HG03439 (cell line): ENCODE data around the gene SCFD2.
"Not testable (repeated sequence)": the region's sequence is repeated elsewhere in the genome, so short reads cannot be mapped to it uniquely, and the experiment has no call there.

Source experiments
- ATAC-seq: cut with Tn5 transposase; IDR thresholded peaks from one replicate; pipeline ENCODE4 v1.9.1; 2021; ENCODE audit warnings: mild to moderate bottlenecking, moderate library complexity; ENCODE audit not compliant: unreplicated experiment

The SCFD2 gene

DNA sequence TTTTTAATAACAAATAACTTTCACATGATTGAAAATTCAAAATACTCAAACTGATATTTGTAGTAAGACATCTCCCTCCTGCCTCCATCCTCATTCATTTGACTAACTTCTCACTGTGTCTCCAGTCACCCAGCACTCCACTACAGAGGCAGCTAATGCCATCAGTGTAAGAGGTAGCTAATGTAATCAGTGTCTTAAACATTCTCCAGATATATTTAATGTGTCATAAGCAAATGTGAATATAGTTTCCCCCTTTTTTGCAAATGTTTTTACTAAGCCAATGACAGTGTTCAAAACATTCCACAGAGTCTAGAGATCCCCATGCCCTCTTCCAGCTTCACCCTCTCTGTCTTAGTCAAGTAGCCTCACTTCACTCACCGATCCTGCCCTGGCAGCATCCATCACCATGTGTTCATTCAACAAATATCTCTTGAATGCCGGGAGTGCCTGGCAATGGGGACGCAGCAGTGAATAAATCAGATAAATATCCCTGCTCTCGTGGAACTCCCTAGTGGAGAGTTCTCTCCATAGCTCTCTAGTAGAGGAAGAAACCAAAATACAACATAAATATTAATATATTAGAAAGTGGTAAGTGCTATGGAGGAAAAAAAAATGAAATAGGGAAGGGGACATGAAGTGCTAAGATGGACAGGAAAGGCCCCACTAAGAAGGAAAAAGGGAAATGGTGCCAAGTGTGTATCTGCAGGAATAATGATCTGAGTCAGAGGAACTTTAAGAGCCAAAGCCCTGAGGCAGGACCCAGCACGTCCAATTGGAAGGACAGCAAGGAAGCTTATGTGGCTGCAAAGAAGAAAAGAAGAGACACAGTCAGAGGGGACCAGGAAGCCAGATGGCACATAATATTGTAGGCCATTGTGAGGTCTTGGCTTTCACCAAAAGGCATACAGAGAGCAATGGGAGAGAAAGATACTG is 18.7 kb downstream of the SCFD2 start:
- no peak for ATAC-seq

DNA sequence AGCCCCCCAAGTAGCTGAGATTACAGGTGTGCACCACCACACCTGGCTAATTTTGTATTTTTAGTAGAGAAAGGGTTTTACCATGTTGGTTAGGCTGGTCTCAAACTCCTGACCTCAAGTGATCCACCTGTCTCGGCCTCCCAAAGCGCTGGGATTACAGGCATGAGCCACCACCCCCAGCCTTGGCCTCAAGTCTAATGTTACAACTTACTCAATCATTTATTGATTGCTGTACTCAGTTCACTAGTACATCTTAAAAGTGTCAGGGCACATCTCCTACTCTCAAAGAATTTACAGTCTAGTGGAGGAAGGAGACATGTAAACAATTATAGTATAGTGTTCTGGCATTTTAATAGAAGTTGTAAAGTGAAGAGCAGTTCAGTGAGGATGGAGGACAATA is 19.5 kb downstream of the SCFD2 start:
- ATAC-seq: not testable (repeated sequence)

DNA sequence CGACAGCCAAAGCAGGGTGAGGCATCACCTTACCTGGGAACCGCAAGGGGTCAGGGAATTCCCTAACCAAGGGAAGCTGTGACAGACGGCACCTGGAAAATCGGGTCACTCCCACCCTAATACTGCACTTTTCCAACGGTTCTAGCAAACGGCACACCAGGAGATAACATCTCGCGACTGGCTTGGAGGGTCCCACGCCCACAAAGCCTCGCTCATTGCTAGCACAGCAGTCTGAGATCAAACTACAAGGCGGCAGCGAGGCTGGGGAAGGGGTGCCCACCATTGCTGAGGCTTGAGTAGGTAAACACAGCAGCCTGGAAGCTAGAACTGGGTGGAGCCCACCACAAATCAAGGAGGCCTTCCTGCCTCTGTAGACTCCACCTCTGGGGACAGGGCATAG is 25.7 kb downstream of the SCFD2 start:
- ATAC-seq: not testable (repeated sequence)

DNA sequence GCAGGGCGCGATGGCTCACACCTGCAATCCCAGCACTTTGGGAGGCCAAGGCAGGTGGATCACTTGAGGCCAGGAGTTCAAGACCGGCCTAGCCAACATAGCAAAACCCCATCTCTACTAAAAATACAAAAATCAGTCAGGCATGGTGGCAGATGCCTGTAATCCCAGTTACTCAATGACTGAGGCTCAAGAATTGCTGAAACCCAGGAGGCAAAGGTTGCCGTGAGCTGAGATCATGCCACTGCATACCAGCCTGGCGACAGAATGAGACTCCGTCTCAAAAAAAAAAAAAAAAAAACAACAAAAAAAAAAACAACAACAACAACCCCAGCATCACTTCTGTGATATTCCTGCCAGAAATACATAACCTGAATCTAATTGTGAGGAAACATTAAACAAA is 30.9 kb downstream of the SCFD2 start:
- not testable (repeated sequence) for ATAC-seq

DNA sequence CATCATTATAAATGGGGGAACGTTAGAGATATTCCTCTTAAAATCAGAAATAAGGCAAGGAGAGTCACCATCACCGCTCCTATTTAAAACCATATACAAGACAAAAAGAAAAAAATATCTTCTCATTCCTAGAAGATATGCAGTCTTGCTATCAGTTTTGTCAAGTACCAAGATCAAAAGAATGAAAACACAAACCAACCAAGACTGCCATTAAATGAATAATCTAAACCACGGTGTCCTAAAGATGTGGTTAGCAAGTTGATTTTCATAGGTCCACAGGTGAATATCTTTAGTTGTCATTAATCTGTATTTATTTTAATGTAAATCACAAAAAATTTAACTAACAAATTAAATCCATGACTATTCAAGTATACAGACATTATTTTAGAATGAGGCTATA is 39.3 kb downstream of the SCFD2 start:
- ATAC-seq: no peak

DNA sequence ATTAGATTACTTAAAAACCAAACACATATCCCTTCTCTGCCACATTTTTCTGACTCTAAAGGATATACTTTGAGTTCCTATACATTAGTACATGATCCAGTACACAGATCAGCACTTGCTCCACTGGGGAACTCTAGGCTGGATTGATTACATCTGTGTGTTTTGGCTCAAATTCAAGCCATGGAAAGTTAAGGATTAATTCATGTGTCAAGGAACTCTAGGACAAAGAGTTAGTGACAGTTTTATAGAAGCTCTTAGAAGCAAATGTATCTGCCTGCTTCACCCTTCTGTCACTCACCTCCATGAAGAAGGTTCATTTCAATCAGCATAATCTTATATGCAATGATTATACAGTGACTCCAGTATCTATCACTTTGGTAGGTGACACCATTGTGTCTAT is 43.2 kb downstream of the SCFD2 start:
- no peak for ATAC-seq

DNA sequence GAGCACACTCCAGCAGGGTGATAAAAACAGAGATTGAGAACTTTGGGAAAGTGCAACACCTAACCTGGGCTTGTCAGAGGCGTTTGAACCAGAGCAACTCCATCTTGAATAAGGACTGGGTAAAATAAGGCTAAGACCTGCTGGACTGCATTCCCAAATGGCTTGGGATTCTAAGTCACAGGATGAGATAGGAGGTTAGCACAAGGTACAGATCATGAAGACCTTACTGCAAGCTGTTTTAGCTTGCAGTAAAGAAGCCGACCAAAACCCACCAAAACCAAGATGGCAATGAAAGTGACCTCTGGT is 43.9 kb downstream of the SCFD2 start:
- ATAC-seq: no peak

DNA sequence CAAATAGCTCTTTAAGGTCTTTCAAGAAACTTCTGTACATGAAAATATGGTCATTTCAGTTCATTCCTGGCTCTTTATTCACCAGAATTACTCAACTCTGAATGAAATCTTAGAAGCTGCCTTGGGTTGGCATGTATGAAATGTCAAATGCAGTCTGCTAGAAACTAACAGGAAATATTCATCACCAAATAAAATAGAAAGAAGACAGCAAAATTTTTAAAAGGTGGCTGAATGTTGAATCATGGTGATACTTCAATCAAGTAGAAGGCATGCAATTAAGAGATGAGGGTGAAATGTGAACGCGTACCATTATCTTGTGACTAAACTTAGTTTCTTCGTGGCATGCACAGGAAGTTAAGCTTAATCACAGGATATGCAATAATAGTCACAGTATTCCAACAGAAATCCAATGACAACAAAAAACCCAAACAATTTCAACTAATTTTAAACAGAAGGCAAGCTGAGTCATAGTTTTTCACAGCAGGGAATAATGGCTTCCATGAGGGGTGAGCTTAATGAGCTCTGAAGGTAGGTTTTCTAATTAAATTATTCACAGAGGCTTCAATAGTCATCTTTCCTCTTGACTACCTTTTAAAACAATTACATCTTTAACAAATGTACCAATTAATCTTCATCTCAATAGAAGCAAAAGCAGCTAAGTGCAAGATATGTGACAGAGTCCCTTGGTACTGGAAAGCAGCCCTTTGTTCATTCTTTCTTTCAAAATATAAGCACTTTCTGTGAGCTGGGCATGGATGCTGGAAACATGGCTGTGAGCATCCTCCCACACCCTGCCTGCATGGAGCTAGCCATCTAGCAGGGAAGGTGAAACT is 44.5 kb downstream of the SCFD2 start:
- no peak for ATAC-seq

DNA sequence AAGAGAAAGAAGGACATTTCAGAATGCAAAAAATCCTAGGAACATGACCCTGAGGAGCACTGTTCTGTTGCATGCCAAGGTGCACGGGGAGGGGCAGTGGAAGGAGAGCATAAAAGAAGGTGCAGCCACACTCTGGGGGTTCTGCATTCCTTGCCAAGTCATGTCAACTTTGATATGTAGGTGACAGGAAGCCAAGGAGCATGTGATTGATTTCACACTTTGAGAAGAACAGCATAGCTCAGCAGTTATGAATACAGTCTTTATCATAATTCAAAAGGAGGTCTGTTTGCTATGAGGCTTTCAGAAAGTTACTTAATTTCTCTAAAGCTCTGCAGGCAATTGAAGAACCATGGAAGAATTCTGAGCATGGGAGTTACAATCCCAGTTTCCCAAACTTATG is 50.6 kb downstream of the SCFD2 start:
- no peak for ATAC-seq

DNA sequence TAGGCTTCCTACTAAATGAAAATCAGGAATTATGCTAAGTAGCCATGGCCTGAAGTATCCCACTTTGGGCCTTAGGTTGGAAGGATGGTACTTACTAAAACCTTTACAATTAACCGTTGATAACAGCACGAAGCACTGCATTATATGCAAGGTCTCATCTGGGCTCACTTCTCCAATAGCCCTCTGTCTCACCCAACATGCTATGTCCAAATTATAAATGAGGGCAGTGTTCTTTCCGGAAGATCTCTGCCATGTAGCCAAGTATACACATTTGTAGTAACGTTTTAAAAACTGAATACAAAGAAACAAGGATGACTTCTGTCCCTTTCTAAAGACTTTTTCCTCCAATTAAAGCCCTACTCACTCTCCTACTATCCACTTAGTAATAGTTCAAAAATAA is 51.6 kb downstream of the SCFD2 start:
- no peak for ATAC-seq

DNA sequence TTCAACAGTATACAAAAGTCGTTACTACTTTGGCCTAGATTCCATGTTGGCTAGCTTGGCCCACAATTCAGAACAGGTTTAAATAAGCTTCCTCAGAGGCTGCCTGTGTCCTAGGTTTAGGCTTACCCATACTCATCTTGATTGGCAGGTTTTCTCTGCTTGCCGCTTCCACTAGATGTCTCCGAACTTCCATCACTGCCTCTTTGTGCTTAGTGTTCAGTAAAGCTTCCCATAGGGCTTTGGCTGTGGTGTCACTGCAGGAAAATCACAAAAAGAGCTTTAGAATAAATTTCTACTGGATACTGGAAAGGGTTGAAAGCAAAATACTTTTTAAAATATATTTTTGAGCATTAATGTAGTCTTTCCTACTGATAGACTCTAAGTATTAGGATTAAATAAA is 52.4 kb downstream of the SCFD2 start:
- no peak for ATAC-seq

DNA sequence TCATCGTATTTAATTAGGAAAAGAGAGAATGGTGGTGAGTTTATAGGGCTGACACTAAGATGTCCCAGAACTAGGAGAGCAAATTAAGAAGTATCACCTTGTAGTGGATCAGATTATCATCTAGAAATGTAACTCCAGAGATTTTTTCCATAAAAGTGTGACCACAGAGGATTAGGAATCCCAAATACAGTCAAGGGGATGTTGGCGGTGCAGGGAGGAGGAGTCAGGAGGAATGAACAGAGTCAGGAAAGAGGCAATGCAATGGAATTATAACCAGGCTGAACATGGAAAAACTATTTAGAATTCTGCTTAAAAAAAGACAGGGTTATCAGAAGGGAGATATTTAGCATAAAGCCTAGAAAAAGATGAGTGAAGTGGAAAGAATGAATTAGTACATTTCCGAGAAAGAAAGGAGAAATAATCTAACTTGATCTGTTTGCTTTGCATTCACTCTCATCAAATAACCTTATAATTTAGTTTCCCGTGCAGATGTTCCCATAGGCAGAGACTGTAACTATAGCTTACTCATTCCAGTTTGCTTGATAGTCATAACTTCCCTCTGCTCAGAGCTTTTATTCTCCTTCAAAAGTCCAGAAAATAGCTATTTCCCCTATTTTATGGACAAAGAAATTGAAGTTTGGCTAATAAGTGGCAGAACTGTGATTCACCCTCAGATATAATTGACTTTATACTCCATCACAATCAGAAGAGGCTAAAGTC is 56.4 kb downstream of the SCFD2 start:
- no peak for ATAC-seq

DNA sequence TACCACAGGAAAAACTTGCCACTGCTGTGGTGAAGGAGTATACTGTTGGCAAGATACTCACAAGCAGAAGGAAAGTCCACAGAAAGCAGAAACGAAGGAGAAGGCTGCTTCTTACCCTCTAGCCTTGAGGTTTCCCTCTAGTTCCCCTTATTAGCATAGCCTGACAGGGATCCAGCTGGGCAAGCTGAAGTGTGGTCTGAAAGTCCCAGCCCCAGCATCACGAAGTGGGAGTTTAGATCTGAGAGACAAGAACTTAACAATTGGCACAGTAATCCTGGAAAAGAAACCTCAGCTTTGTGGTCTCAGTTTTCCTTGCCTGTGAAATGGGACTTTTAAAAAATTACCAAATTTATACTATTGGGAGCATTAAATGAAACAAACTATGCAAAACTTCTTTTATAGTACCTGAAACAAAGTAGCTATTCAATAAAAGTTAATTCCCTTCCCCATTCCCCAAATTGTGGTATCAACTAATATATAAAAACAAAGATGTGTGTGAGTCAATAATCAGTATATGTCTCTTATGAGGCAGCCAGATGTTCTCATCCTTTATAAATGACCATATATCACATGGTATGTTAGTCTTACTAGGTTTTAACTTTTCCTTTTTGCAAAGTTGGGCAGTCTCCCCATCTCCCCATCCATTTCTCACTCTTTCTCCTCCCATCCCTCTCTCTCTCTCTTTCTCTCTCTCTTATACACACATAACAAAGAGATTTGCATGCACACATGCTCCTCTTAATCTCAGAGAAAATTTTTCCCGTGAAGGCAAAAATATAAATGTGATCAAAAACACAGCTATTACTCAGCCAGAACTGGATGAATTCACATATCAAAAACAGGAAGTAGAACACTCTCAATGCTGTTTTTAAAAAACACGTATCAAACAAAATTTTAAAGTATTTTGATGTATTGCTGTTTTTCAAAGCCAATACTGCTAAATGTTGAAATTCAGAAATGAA is 57.8 kb downstream of the SCFD2 start:
- no peak for ATAC-seq

DNA sequence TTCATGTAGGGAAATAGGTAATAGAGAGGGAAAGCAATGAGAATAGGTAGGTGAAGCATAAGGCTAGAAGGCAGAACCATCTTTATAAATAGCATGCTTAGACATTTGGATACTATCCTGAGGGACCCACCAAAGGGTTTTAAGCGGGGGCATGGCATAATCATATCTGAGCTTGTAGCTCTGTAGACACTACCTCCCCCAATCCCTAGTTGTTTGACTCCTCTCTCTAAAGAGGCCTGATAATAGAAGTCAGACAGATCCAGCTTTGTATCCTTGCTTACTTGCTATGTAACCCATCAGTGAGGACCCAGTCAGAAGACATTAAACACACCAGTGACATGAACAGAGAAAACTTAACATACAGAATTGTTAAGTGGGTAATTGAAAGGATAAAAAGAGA is 58.7 kb downstream of the SCFD2 start:
- ATAC-seq: no peak

DNA sequence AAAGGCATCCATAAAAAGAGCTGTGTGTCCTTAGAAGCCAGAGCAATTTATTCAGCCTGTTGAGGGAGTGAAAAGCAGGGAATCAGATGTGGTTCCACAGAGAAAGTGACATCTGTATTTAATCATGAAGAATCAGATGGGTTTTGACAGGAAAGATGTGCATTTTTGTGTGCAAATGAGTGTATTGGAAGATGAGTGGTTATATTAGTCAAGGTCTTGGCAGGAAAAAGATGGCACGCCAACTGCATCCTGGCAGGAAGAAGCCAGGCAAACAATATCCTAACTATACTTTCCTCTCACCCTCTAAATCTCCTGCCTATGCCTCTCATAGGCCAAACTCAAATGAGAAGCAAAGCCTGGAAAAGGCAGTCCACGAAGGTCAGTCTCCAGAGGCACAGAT is 59.1 kb downstream of the SCFD2 start:
- ATAC-seq: no peak

DNA sequence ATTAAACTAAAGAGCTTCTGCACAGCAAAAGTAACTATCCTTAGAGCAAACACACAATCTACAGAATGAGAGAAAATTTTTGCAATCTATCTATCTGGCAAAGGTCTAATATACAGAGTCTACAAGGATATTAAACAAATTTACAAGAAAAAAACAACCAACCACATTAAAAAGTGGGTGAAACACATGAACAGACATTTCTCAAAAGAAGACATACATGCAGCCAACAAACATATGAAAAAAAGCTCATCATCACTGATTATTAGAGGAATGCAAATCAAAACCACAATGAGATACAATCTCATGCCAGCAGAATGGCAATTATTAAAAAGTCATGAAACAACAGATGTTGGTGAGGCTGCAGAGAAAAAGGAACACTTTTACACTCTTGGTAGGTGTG is 73.7 kb downstream of the SCFD2 start:
- ATAC-seq: not testable (repeated sequence)

DNA sequence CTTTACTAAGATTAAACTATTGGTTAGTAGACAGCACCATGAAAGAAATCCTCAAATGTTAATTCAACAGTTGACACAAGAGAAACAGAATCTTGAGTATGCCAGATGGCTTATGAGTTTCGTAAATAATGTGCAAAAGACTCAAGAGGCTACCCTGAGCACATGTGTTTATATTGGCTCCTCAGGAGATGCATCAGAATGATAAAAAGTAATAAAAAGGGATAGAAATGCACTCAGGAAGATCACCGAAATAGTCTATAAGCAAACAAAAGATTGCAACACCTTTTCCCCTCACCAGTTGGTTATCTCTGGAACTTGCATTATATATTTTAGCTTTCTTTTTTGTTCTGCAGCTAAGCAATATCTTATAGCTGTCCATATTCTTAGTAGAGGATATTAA is 84.4 kb downstream of the SCFD2 start:
- ATAC-seq: no peak

DNA sequence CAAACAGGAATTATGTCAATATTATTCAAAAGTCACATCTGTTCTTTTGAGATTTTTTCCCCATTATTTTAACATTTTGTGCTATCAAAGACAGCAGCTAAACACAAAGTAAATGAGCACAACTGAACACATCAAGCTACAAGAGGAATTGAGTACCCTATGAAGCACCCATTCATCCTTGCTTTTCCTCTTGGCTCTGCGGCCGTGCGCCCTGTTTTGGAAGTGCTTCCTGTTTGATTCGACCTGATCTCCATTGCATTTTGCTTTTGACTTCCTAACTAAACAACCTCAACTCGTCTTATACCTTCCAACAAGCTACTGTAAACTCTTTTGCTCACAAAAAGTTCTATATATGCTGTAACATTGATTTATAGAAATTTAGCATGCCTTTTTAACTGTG is 85.0 kb downstream of the SCFD2 start:
- no peak for ATAC-seq

DNA sequence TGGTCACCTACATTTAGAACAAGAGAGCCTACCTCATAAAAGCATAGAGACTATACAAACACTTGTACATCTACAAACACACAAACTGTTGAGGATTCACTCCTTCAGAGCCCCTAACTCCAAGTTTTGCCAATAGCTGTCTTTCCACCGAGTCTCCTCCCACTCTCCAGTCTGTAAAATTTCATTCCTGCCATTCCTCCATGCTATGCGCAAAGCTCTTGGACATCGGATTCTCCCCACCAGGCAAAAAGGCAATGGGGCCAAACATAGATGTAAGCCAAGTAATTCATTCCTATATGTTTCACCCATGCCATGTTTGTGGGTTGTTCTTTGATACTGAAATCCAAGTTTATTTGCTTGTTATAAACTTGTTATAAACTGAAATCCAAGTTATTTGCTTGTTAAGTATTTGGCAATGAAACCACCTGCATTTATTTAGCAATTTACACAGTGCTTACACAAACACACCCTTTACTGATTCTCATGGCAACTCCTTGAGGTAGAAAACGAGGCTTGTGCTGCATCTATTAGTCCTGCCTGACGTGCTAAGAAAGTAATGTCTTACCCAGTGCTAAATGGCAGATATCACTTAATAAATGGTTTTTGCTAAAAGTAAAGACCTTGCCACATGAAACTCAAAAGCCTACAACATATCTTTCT is 91.1 kb downstream of the SCFD2 start:
- no peak for ATAC-seq

DNA sequence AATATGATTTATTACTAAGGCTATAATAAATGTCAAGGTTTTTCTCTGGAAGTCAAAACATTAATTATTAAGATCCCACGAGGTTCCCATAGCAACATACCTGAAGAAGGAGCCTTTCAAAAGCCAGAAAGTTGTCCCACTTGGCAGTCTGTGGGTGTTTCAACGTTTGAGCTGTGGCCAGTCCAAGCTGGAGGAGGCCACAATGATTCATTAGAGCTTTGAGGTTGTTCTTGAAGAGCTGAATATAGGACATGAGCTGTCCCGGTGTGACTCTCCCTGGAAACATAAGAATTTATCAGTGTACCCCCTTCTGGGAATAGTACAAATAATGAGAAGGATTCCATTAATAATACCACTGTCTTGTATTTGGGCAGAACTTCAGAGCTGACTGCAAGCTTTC is 92.1 kb downstream of the SCFD2 start:
- no peak for ATAC-seq
